HUES48 (cell line): ENCODE data around the gene ARPC2.
A peak's percentile ranks its signal among the peaks of the same experiment; 100 is the strongest.
"Not testable (repeated sequence)": the region's sequence is repeated elsewhere in the genome, so short reads cannot be mapped to it uniquely, and the experiment has no call there.

Experiments
- H3K27ac ChIP-seq: one replicate; pipeline ENCODE4 v1.7.0; 2013; ENCODE audit warnings: low read depth, low read length, inconsistent platforms
- H3K27me3 ChIP-seq: 2 replicates; pipeline ENCODE4 v1.6.1; 2013; ENCODE audit warnings: mild to moderate bottlenecking, low read length; ENCODE audit not compliant: control insufficient read depth, insufficient read depth
- H3K36me3 ChIP-seq: 2 replicates; pipeline ENCODE4 v1.6.1; 2013; ENCODE audit warnings: low read length; ENCODE audit not compliant: control insufficient read depth, insufficient read depth
- H3K4me1 ChIP-seq: 2 replicates; pipeline ENCODE4 v1.6.1; 2013; ENCODE audit warnings: mild to moderate bottlenecking, low read length; ENCODE audit not compliant: control insufficient read depth, insufficient read depth
- H3K4me3 ChIP-seq: 2 replicates; pipeline ENCODE4 v1.5.1; 2013; ENCODE audit warnings: mild to moderate bottlenecking, low read depth, low read length
- H3K9ac ChIP-seq: 2 replicates; pipeline ENCODE4 v1.6.1; 2013; ENCODE audit warnings: mild to moderate bottlenecking, low read depth, low read length, moderate library complexity
- H3K9me3 ChIP-seq: 2 replicates; pipeline ENCODE4 v1.6.1; 2013; ENCODE audit warnings: low read length; ENCODE audit not compliant: control insufficient read depth, insufficient read depth

The ARPC2 gene

DNA sequence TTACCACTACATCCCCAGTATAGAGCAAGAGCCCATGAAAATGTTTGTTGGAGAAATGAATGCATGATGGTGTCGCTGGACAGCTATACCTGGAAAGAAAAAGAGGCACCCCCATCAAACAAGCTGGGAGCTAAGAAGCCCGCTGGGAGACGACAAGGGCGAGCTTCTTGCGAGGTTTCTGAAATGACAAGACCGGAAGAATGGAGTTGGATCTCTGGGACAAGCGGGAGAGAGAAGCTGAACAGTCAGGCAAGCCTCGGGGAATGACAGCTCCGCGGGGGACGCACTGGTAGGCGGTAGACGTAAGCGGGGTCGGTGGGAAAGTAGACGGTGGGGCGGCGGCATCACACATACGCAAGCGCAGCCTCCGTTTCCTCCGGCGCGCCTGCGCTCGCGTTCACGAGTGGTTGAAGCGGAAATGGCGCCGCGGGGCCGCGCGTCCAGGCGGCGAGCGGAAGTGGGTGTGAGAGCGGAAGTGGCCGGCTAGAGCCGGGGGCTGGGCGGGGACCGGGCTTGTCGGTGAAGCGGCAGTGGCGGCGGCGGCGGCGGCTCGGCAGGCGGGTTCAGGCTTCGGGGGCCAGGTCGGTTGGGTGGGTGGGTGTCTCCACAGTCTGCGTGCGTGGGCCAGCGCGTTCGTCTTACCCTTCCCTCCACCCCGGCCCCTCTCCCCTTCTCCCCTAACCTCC, at the start of gene ARPC2:
TSS of gene ARPC2 (plus strand) at position 516 of the 686 bp plus-strand sequence. CDS start 282 bp downstream, outside the sequence.
- Histone ChIP-seq H3K9ac (peak within 1 kb of the TSS; percentile 60), H3K4me1 (peaks cover 16% of the 10 kb centered on the region), H3K36me3 (peaks cover 10% of the 10 kb centered on the region), H3K9me3 (no peaks in the 10 kb centered on the region), H3K27ac (peak within 1 kb of the TSS; percentile 87), H3K27me3 (no peaks in the 10 kb centered on the region), H3K4me3 (peak within 1 kb of the TSS; percentile 94)

DNA sequence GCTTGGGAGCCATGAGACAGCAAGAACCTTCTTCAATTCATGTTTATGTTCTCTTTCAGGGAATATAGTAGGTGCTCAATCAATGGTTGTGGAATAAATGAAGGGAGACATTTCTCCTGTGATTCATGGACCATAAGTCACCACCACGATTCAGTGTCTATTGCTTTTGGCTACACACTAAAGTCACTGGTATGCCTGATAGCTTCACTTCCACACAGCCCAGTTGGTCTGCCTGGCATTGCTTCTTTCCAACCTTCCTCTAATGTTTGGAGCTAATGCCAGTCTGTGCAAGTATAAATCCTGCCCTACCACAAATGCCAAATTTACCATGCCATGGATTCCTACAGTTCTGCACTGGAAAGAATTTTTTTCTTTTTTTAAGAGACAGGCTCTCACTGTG, 49.0 kb upstream of the ARPC2 start:
- H3K27me3 ChIP-seq, result no peaks in the 10 kb centered on the region
- no peaks in the 10 kb centered on the region for H3K9me3 ChIP-seq
- H3K36me3 ChIP-seq, result no peaks in the 10 kb centered on the region
- H3K4me1 ChIP-seq, result peaks cover 3% of the 10 kb centered on the region; the same call in 1 of the 2 replicates
- no peak overlapping the region for H3K27ac ChIP-seq
- no peak overlapping the region for H3K9ac ChIP-seq
- no peak overlapping the region for H3K4me3 ChIP-seq

GRCh38 chr2:218168635-218169462, 48.1 kb upstream of the ARPC2 start:
- Histone ChIP-seq H3K27me3 (no peaks in the 10 kb centered on the region), H3K9ac (no peak overlapping the region), H3K9me3 (no peaks in the 10 kb centered on the region), H3K36me3 (no peaks in the 10 kb centered on the region), H3K4me1 (peaks cover 3% of the 10 kb centered on the region; the same call in 1 of the 2 replicates), H3K27ac (no peak overlapping the region), H3K4me3 (no peak overlapping the region)

GRCh38 chr2:218169757-218170546, 47.0 kb upstream of the ARPC2 start:
- H3K9me3 ChIP-seq, result no peaks in the 10 kb centered on the region
- no peak overlapping the region for H3K9ac ChIP-seq
- H3K36me3 ChIP-seq, result no peaks in the 10 kb centered on the region
- H3K27me3 ChIP-seq, result no peaks in the 10 kb centered on the region
- H3K27ac ChIP-seq, result no peak overlapping the region
- no peak overlapping the region for H3K4me3 ChIP-seq
- H3K4me1 ChIP-seq, result peaks cover 3% of the 10 kb centered on the region; the same call in 1 of the 2 replicates

- H3K27ac ChIP-seq, H3K36me3 ChIP-seq, H3K4me1 ChIP-seq, H3K9ac ChIP-seq, H3K27me3 ChIP-seq, H3K4me3 ChIP-seq, H3K9me3 ChIP-seq: not testable (repeated sequence)
Measured at GRCh38 chr2:218171744-218172143, 45.2 kb upstream of the ARPC2 start.

DNA sequence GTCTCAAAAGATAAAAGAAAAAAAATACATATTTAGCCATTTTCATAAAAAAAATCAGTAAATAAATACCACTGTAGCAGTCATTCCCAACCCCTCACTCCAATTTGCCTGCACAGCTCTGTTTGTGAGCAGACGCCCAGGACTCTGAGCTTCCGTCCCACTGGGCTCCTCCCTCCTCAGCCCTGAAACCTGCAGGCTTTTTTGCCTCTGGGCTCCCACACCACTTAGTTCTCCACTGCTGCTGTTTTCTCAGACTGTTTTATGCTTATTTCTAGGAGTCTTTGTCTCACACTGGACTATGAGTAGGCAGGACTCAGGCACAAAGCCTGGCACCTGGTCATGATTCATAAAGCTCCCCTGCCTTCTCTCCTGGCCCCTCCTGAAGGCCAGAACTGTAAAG, 44.1 kb upstream of the ARPC2 start:
- Histone ChIP-seq H3K4me3 (no peak overlapping the region), H3K9ac (no peak overlapping the region), H3K4me1 (peaks cover 3% of the 10 kb centered on the region; the same call in 1 of the 2 replicates), H3K36me3 (no peaks in the 10 kb centered on the region), H3K27ac (no peak overlapping the region), H3K9me3 (no peaks in the 10 kb centered on the region), H3K27me3 (no peaks in the 10 kb centered on the region)

- H3K27ac ChIP-seq, result no peak overlapping the region
- H3K4me1 ChIP-seq, result no peaks in the 10 kb centered on the region
- no peaks in the 10 kb centered on the region for H3K36me3 ChIP-seq
- no peak overlapping the region for H3K4me3 ChIP-seq
- H3K9me3 ChIP-seq, result no peaks in the 10 kb centered on the region
- H3K9ac ChIP-seq, result no peak overlapping the region
- H3K27me3 ChIP-seq, result no peaks in the 10 kb centered on the region
Measured at GRCh38 chr2:218179782-218180181, 37.2 kb upstream of the ARPC2 start.

DNA sequence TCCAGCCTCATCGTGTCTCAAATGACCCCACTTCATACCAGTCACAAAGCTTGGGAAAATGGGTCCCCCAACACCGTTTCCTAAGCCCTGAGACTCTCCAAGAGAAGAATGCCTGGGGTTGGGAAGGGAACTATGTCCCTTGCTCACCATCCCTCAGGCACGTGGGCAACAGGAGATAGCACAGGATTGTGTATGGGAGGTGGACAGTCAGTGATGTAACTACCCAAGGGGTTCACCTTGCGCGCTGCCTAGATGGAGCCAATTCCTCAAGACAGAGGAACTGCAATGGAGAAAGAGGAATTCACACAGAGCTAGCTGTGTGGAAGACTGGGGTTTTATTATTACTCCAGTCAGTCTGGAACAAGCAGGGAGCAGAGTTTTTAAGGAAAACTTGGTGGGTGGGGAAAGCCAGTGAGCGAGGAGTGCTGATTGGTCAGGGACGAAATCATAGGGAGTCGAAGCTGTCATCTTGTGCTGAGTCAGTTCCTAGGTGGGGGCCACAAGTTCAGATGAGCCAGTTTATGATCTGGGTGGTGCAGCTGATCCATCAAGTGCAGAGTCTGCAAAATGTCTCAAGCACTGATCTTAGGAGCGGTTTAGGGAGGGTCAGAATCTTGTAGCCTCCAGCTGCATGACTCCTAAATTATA, 36.4 kb upstream of the ARPC2 start:
- Histone ChIP-seq H3K9me3 (no peaks in the 10 kb centered on the region), H3K27ac (no peak overlapping the region), H3K4me3 (no peak overlapping the region), H3K27me3 (no peaks in the 10 kb centered on the region), H3K9ac (no peak overlapping the region), H3K36me3 (no peaks in the 10 kb centered on the region), H3K4me1 (no peaks in the 10 kb centered on the region)

GRCh38 chr2:218184331-218184730, 32.7 kb upstream of the ARPC2 start:
- no peaks in the 10 kb centered on the region for H3K27me3 ChIP-seq
- H3K36me3 ChIP-seq, result no peaks in the 10 kb centered on the region
- no peak overlapping the region for H3K4me3 ChIP-seq
- no peaks in the 10 kb centered on the region for H3K9me3 ChIP-seq
- no peak overlapping the region for H3K9ac ChIP-seq
- H3K27ac ChIP-seq, result no peak overlapping the region
- no peaks in the 10 kb centered on the region for H3K4me1 ChIP-seq

GRCh38 chr2:218186355-218186766, 30.6 kb upstream of the ARPC2 start:
- Histone ChIP-seq H3K36me3 (no peaks in the 10 kb centered on the region), H3K4me3 (no peak overlapping the region), H3K9me3 (no peaks in the 10 kb centered on the region), H3K9ac (no peak overlapping the region), H3K27me3 (no peaks in the 10 kb centered on the region), H3K27ac (no peak overlapping the region), H3K4me1 (no peaks in the 10 kb centered on the region)
